Fibroblast of skin of right biceps (primary cell): ENCODE results near the gene WDR54.
A peak's percentile ranks its signal among the peaks of the same experiment; 100 is the strongest.
"Not testable (repeated sequence)": the region's sequence is repeated elsewhere in the genome, so short reads cannot be mapped to it uniquely, and the experiment has no call there.

Source experiments
- DNase-seq: peaks from one replicate; pipeline ENCODE4 v3.0.0-alpha.2; 2013

The WDR54 gene

GRCh38 chr2:74430502-74430901 is 9.0 kb downstream of the WDR54 start:
- no peak for DNase-seq

- no peak for DNase-seq
These were observed 14.7 kb downstream of the WDR54 start for GRCh38 chr2:74436111-74436805.

DNA sequence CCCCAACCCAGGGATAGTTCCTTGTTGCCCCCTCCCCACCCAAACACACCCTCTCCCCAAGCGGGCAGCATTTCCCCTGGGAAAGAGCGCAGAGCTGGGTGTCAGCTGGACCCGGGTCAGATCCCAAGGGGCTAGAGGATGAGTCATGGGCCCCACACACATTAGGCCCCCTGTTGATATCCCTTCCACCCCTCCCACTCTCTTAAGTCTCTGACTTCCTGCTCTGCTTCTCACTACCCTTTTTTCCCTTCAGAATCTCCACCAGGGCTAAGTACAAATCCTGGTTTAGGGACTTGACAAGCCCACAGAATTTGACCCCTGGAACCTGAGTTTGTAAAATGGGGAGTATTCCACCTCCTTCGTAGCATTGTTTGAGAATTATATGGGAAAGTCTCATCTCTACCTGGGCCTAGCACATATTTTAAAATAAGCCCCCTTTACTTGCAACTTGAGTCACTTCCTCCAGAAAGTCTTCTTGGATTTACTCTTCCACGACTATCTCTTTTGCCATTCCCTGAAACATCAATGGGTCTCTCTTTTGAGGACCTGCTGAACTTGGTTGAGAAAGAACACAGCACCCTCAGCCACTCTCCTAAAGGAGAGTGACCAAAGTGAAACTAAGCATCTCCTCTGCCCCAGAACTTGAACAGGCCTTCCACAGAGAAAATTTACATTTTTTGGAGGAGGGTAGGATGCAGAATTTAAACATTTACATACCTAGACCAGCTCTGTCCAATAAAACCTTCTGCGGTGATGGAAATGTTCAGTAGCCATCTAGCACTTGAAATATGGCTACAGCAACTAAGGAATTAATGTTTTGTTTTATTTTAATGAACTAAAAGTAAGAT is 15.5 kb downstream of the WDR54 start:
- peak; percentile 22 for DNase-seq

GRCh38 chr2:74438248-74438647 is 16.7 kb downstream of the WDR54 start:
- no peak for DNase-seq

DNA sequence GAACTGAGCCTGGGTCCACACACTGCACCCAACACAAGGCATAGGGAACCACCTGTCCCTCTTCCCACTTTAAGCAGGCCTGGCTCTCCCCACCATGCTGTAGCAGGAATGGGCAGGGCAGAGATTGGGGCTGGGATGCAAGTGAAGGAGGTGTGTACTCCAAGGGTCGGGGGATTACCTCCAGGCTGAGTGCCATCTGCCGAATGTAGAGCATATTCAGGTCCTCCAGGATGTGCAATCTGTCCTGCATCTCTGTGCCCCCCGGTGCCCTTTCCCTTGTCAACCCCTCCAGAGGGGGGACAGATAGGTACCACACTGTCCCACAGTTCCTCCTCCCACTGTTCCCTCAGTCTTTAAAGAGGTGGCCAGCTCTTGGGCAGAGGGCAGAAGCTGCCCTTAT is 17.8 kb downstream of the WDR54 start:
- DNase-seq: no peak

- peak; percentile 20 for DNase-seq
These were observed 18.4 kb downstream of the WDR54 start for GRCh38 chr2:74439803-74440377.

DNA sequence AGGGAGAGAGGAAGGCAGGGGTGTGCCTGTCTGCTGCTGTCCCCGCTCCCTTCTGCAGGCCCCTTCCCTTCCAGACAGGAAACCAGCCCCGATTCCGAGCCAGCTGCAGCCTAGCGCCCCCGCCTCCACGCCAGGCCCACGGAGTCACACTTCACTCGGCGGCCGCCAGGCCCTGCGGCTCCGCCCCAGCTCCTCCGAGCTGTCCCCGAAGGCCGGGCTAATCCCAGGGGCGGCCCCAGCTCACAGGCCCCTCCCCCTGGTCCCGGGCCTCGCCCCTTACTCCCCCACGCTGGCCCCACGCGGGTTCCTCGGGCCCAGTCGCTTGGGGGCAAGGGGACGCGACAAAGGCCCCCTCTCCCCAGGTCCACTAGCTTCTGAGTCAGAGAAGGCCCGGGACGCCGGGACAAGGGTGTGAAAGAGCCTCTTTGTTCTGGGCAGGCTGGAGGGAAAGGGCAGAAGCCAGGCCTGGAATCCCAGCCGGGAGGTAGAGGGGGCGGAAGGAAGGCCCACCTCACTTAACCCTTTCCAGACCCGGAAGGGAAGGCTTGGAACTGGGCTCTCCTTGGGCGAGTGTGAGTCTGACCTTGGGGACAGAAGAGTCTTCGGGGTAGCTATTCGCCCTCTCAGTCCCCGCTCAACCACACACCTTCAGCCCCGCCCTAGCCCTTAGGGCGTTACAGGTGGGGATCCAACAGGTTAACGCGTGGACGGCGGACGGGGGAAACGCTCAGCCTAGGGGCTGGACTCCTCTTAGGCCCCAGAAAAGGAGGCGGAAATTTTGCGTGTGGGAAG is 19.0 kb downstream of the WDR54 start:
- peak; percentile 85 for DNase-seq

DNA sequence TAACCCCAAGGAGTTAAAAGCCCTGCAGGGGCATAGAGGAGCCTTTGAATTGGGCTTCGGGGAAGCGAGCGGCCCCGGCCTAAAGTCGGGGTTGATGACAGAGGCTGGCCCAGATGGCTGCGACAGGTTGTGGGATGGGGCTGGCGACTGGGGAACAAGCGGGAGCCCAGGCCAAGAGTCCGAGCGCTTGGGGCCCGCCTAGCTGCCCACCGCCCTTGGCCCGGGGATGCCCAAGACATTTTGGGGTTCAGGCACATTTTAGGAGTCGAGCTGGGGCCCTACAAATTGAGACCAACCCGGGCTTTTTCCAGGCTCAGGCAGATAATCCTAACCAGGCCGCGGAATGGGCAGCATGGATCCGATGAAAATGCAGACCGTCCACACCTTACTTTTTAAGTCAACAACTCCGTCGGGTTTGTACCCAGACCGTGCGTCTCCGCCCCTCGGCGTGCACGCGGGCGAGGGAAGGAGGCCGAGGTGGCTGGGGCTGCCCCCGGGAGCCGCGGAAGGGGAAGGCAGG is 19.7 kb downstream of the WDR54 start:
- DNase-seq: no peak

DNA sequence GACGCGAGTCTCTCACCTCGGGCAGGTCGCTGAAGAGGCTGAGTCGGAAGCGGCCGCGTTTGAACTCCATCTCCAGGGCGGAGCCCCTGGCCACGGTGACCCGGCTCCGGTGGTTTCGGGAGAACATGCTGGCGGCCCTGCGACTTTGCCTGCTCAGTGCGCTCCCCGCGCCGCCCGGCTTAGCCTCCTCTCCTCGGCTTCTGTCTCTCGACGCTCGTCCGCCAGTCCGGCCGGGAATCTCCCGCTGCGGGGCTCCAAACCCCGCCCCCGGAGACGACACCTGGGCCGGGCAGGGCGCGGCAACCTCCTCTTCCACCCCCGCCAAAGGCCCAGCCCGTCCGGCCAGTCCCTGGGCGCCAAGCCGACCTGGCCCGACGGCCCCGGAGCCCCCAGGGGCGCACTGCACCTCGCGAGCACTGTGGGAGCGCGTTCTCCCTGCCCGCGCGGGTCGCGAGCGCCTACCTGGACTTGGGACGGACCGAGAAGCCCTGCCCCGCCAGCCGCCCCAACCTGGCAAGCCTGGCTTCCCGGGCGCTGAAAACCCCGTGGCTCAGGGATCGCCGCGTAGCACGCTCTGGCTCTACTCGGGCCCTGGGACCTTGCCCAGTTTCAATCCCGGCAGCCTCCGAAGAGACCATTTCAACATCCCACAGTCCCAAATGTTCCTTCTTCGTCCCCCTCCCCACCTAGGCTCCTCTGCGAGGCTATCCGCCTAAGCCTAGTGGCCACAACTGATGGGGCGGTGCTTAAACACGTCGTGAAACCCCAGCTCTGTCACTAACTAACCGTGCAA is 20.4 kb downstream of the WDR54 start, which contains the start of gene RTKN:
Gene RTKN, minus strand, starts transcription at position 248 of the 793 bp plus-strand sequence. Its CDS starts 121 bp downstream, at position 127.
- DNase-seq: no peak

GRCh38 chr2:74442483-74443297 is 21.2 kb downstream of the WDR54 start:
- DNase-seq: not testable (repeated sequence)

DNA sequence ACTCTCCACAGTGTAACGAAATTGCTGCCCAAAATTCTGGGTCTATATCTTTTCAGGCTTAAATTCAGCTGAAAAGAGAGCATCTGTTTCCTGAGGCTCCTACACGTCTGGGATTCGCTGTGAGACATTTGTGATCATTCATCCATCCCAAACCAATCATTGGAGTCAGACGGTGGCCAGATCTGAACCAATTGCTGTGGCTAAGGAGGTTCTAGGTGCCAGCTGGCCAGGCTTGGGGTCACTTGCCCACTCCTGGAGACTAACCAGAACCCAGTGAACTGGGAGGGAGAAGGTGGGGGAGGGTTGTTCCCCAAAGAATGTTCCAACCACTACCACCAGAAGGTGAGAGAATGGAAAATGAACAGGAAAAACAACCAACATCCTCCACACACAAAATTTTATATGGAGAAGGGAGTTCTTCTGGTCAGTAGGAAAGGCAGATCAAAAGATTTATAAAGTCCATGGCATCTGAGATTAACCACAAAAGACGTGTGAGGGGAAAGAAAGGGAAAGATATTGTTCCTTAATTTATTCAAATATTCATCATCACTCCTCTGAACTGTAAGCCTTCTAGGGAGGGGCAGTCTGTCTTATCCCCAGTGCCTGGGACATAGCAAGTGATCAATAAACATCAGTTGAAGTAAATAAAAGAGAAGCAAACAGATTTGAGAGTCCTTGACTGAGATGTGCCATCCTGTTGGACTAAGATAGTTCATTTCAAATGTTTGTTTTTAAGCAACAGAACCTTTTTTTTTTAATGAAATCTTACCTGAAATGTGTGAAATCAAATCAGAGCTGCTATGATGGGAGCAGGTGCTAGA is 23.2 kb downstream of the WDR54 start:
- DNase-seq: no peak

- no peak for DNase-seq
These were observed 25.9 kb downstream of the WDR54 start for GRCh38 chr2:74447230-74447999.

DNA sequence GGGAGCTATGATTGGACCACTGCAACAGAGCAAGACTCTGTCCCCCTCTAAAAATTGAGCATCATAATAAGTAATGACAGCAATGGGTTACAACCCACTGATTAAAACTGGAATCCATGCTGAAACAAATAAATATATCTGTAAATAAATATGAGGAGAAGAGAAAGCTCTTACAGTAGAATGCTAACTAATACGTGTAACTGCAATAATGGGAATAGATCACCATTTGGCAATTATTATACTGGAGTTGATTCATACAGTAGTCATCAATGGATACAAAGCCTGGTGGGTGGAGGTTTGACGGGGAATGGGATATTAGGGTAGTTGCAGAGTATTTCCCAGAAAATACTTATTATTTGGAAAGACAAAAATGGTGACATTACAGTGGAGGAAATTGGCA is 27.2 kb downstream of the WDR54 start:
- no peak for DNase-seq

DNA sequence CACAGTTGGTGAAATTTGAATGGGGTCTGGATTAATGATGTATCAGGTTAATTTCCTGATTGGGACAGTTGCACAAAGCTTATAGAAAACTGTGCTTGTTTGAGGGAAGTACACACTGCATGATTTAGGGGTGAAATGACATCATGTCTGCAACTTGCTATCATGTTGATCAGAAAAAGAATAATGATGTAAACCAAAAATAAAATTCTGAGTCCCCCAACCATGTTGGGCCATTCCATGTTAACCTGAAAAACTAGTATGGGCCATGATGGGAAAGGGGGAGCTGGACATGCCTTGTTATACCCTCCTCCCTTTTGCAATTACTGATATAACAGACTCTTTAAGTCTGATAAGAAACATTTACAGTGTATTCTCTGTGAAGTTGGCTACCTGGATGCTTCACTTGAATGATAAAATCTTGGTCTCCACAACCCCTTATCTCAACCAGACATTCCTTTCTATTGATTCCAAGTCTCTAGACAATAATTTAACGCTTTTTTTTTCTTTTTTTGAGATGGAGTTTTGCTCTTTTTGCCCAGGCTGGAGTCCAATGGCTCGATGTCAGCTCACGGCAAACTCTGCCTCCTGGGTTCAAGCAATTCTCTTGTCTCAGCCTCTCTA is 29.1 kb downstream of the WDR54 start:
- no peak for DNase-seq

GRCh38 chr2:74454654-74455511 is 33.4 kb downstream of the WDR54 start, which contains the start of gene INO80B:
Gene INO80B, plus strand, starts transcription at chr2:74455087. Its CDS starts 30 bp downstream, at chr2:74455117.
- peak; percentile 98 for DNase-seq

GRCh38 chr2:74457129-74457548 is 35.6 kb downstream of the WDR54 start:
- peak; percentile 43 for DNase-seq

DNA sequence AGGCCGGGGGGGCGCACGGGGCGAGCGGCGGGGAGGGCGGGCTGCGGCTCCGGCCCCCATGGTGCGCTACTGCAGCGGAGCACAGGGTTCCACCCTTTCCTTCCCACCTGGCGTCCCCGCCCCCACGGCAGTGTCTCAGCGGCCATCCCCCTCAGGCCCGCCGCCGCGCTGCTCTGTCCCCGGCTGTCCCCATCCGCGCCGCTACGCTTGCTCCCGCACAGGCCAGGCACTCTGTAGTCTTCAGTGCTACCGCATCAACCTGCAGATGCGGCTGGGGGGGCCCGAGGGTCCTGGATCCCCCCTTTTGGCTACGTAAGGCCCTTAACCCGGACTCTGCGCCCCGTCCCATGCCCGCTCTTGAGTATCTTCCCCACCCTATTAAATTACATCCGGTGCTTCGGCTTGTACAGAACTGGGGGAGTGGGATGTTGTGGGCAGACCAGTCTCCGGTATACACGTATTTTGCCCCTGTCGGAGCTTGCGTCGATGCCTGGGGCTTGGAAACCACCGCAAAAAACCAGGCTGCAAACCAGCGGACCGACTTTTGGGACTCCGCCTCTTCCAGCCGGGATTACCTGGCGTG is 36.1 kb downstream of the WDR54 start:
- DNase-seq: no peak
